Chondrocyte (in vitro differentiated cells): Measurements from ENCODE around the gene EIF4ENIF1. TPM values are rescaled to one million over a fixed set of nuclear protein-coding genes. Genes with fewer than 3 reads are reported as not detected.
"Not testable (repeated sequence)": the region's sequence is repeated elsewhere in the genome, so short reads cannot be mapped to it uniquely, and the experiment has no call there.

Experiments
- DNase-seq: peaks from one replicate; pipeline ENCODE4 v3.0.0; 2021; ENCODE audit warnings: mixed read lengths, low spot score
- H3K27ac Mint-ChIP-seq: one replicate; pipeline ENCODE4 v1.8.0; 2021; ENCODE audit warnings: mild to moderate bottlenecking, moderate library complexity, mixed read lengths; ENCODE audit not compliant: unreplicated experiment
- H3K27me3 Mint-ChIP-seq: 2 replicates; pipeline ENCODE4 v1.8.0; 2021; ENCODE audit warnings: low read depth, mixed read lengths
- H3K36me3 Mint-ChIP-seq: 2 replicates; pipeline ENCODE4 v1.8.0; 2021; ENCODE audit warnings: low read depth, mixed read lengths
- H3K4me1 Mint-ChIP-seq: 2 replicates; pipeline ENCODE4 v1.8.0; 2021; ENCODE audit warnings: low read depth, mild to moderate bottlenecking, mixed read lengths
- H3K4me3 Mint-ChIP-seq: one replicate; pipeline ENCODE4 v1.8.0; 2021; ENCODE audit warnings: mild to moderate bottlenecking, moderate library complexity, mixed read lengths; ENCODE audit not compliant: unreplicated experiment
- H3K9me3 Mint-ChIP-seq: 2 replicates; pipeline ENCODE4 v1.8.0; 2021; ENCODE audit warnings: low read depth, mixed read lengths
- total RNA-seq: library from RNA; stranded (reverse); gene quantifications from 3 replicates; pipeline ENCODE4 v1.2.1, GENCODE V29; 2021
- TF ChIP-seq, protein P1 (sequence below): fragments of 200-600 bp; sonication (generic); IDR thresholded peaks from 2 replicates; pipeline ENCODE4 v1.5.0; 2021; ENCODE audit warnings: antibody characterized with exemption, mild to moderate bottlenecking, moderate library complexity

Gene EIF4ENIF1
- total RNA-seq, 1 donor from 2014 or later = 29.3 TPM

DNA sequence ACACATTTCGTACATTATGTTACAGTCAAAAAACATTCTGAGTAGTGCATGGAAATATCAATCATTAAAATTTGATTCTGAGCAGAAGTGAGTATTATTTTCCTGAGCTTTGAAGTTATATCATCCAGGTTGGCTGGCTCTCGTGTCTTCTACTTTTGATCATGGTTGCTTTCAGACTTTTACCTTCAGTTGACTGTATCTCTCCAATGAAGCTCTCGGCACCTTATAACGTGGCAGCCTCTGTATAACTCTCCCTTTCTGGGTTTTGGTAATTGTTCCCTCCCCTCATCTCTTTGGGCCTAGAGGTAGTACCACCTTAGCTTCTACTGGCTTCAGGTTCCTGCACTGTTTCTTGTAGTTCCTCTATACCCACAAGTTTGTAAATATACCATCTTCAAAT lies 18.9 kb upstream of the EIF4ENIF1 start:
- H3K4me1 Mint-ChIP-seq = no peaks in the 10 kb centered on the region
- TF ChIP-seq, protein P1, sequence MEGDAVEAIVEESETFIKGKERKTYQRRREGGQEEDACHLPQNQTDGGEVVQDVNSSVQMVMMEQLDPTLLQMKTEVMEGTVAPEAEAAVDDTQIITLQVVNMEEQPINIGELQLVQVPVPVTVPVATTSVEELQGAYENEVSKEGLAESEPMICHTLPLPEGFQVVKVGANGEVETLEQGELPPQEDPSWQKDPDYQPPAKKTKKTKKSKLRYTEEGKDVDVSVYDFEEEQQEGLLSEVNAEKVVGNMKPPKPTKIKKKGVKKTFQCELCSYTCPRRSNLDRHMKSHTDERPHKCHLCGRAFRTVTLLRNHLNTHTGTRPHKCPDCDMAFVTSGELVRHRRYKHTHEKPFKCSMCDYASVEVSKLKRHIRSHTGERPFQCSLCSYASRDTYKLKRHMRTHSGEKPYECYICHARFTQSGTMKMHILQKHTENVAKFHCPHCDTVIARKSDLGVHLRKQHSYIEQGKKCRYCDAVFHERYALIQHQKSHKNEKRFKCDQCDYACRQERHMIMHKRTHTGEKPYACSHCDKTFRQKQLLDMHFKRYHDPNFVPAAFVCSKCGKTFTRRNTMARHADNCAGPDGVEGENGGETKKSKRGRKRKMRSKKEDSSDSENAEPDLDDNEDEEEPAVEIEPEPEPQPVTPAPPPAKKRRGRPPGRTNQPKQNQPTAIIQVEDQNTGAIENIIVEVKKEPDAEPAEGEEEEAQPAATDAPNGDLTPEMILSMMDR = no peak
- no peak overlapping the region for H3K4me3 Mint-ChIP-seq
- H3K27ac Mint-ChIP-seq = no peak overlapping the region
- peaks cover 10% of the 10 kb centered on the region for H3K9me3 Mint-ChIP-seq
- H3K36me3 Mint-ChIP-seq = peaks cover 17% of the 10 kb centered on the region
- DNase-seq = no peak
- no peaks in the 10 kb centered on the region for H3K27me3 Mint-ChIP-seq

DNA sequence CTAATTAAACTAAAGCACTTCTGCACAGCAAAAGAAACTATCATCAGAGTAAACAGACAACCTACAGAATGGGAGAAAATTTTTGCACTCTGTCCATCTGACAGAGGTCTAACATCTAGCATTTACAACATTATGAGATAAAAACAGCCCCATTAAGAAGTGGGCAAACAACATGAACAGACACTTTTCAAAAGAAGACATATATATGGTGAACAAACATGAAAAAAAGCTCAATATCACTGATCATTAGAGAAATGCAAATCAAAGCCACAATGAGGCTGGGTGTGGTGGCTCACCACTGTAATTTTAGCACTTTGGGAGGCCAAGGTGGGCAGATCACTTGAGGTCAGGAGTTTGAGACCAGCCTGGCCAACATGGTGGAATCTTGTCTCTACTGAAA lies 17.9 kb upstream of the EIF4ENIF1 start:
- H3K9me3 Mint-ChIP-seq, H3K27ac Mint-ChIP-seq, H3K27me3 Mint-ChIP-seq, H3K4me1 Mint-ChIP-seq, H3K4me3 Mint-ChIP-seq, DNase-seq: not testable (repeated sequence)
- peaks cover 17% of the 10 kb centered on the region for H3K36me3 Mint-ChIP-seq

DNA sequence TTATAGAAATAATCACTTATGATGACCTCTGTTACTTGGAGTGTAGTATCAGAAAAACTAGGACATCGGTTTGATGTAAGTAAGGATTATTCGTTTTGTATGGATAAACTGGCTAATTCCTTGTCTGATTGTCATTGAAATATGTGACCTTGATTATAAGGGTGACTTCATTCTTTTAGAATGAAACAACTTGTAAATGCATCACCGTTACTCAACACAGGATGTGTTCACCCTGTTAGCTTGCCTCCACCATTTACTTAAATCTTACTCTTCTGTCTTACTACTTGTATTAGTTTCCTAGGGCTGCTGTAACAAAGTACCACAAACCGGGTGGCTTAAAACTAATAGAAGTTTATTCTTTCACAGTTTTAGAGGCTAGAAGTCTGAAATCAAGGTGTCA lies 14.6 kb upstream of the EIF4ENIF1 start:
- H3K36me3 Mint-ChIP-seq = peaks cover 11% of the 10 kb centered on the region
- no peak overlapping the region for H3K27ac Mint-ChIP-seq
- no peaks in the 10 kb centered on the region for H3K4me1 Mint-ChIP-seq
- TF ChIP-seq, protein P1 = no peak
- no peaks in the 10 kb centered on the region for H3K27me3 Mint-ChIP-seq
- H3K4me3 Mint-ChIP-seq = no peak overlapping the region
- no peak for DNase-seq
- peaks cover 10% of the 10 kb centered on the region for H3K9me3 Mint-ChIP-seq

DNA sequence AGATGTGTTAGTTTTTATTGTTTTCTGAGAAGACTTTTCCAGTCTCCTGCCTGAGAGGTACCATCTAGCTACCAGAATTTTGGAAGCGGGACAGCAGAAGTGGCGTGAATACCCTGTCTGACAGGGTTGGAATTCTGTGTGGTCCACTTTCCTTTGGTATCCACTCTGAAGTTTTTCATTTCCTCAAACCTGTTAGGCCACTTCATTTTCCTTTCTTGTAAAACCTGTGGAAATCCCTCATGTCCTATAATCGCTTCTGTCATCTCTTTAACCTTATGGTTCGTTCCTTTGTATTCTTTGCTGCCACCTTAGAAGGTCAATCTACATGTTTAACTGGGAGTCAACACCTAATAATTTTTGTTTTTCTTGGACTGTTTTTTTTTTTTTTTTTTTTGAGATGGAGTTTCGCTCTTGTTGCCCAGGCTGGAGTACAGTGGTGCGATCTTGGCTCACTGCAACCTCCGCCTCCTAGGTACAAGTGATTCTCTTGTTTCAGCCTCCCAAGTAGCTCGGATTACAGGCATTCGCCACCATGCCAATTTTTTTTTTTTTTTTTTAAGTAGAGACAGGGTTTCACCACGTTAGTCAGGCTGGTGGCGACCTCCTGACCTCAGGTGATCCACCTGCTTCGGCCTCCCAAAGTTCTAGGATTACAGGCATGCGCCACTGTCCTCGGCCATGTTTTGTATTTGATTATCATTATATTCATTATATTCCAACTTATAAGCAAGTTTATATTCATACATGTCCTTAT lies 13.7 kb upstream of the EIF4ENIF1 start:
- H3K4me3 Mint-ChIP-seq = no peak overlapping the region
- H3K27ac Mint-ChIP-seq = no peak overlapping the region
- H3K4me1 Mint-ChIP-seq = no peaks in the 10 kb centered on the region
- H3K36me3 Mint-ChIP-seq = peaks cover 6% of the 10 kb centered on the region
- DNase-seq = no peak
- no peaks in the 10 kb centered on the region for H3K27me3 Mint-ChIP-seq
- TF ChIP-seq, protein P1 = no peak
- peaks cover 7% of the 10 kb centered on the region for H3K9me3 Mint-ChIP-seq

- no peak for DNase-seq
- peaks cover 8% of the 10 kb centered on the region for H3K4me1 Mint-ChIP-seq
- H3K9me3 Mint-ChIP-seq = peaks cover 4% of the 10 kb centered on the region
- H3K36me3 Mint-ChIP-seq = no peaks in the 10 kb centered on the region
- TF ChIP-seq, protein P1 = no peak
- H3K27ac Mint-ChIP-seq = no peak overlapping the region
- H3K4me3 Mint-ChIP-seq = no peak overlapping the region
- no peaks in the 10 kb centered on the region for H3K27me3 Mint-ChIP-seq
Measured at GRCh38 chr22:31501738-31502137, 12.1 kb upstream of the EIF4ENIF1 start.
